Amniotic epithelial cell (primary cell): ENCODE results near the gene PKN3.
"Not testable (repeated sequence)": the region's sequence is repeated elsewhere in the genome, so short reads cannot be mapped to it uniquely, and the experiment has no call there.

Experiments used
- DNase-seq: peaks from one replicate; pipeline ENCODE4 v3.0.0-alpha.2; 2010; ENCODE audit warnings: low read depth

PKN3 gene

GRCh38 chr9:128693738-128694137, 8.6 kb upstream of the PKN3 start:
- not testable (repeated sequence) for DNase-seq

- no peak for DNase-seq
Observed at GRCh38 chr9:128694344-128694743, 8.0 kb upstream of the PKN3 start.

GRCh38 chr9:128696923-128697707, 5.2 kb upstream of the PKN3 start:
- DNase-seq: no peak

GRCh38 chr9:128699096-128699795, 3.1 kb upstream of the PKN3 start:
- not testable (repeated sequence) for DNase-seq

- DNase-seq: no peak
Observed at GRCh38 chr9:128701227-128701854, 962 bp upstream of the PKN3 start.

GRCh38 chr9:128702949-128703615, 779 bp downstream of the PKN3 start:
- no peak for DNase-seq

- DNase-seq: no peak
Observed at GRCh38 chr9:128703616-128704355, 1.5 kb downstream of the PKN3 start.

GRCh38 chr9:128704356-128704670, 2.0 kb downstream of the PKN3 start:
- DNase-seq: no peak

GRCh38 chr9:128705051-128705965, 3.0 kb downstream of the PKN3 start:
- no peak for DNase-seq

- no peak for DNase-seq
Observed at GRCh38 chr9:128706045-128706444, 3.7 kb downstream of the PKN3 start.

- DNase-seq: no peak
Observed at GRCh38 chr9:128706671-128707381, 4.5 kb downstream of the PKN3 start.

- no peak for DNase-seq
Observed at GRCh38 chr9:128707446-128707845, 5.1 kb downstream of the PKN3 start.

- no peak for DNase-seq
Observed at GRCh38 chr9:128712451-128713410, 10.4 kb downstream of the PKN3 start.

GRCh38 chr9:128713411-128713780, 11.1 kb downstream of the PKN3 start:
- DNase-seq: no peak

GRCh38 chr9:128713941-128714573, 11.8 kb downstream of the PKN3 start:
- DNase-seq: no peak

- DNase-seq: no peak
Observed at GRCh38 chr9:128714586-128715435, 12.5 kb downstream of the PKN3 start.

- no peak for DNase-seq
Observed at GRCh38 chr9:128715436-128715750, 13.1 kb downstream of the PKN3 start.
